Neuron (in vitro differentiated cells): ENCODE measurements around the gene HMGB4.

Source experiments
- H2AFZ ChIP-seq: one replicate; pipeline ENCODE4 v1.6.1; 2013; ENCODE audit warnings: low read depth, mild to moderate bottlenecking, inconsistent platforms, low read length, moderate library complexity
- H3K27me3 ChIP-seq: one replicate; pipeline ENCODE4 v1.6.1; 2013; ENCODE audit warnings: low read length; ENCODE audit not compliant: insufficient read depth
- H3K36me3 ChIP-seq: one replicate; pipeline ENCODE4 v1.6.1; 2013; ENCODE audit warnings: low read length; ENCODE audit not compliant: insufficient read depth
- H3K4me1 ChIP-seq: one replicate; pipeline ENCODE4 v1.6.1; 2013; ENCODE audit warnings: low read length; ENCODE audit not compliant: insufficient read depth
- H3K4me3 ChIP-seq: 2 replicates; pipeline ENCODE4 v1.5.1; 2013; ENCODE audit warnings: mild to moderate bottlenecking, low read length, moderate library complexity
- H3K9me3 ChIP-seq: one replicate; pipeline ENCODE4 v1.6.1; 2013; ENCODE audit warnings: low read length

Gene HMGB4

DNA sequence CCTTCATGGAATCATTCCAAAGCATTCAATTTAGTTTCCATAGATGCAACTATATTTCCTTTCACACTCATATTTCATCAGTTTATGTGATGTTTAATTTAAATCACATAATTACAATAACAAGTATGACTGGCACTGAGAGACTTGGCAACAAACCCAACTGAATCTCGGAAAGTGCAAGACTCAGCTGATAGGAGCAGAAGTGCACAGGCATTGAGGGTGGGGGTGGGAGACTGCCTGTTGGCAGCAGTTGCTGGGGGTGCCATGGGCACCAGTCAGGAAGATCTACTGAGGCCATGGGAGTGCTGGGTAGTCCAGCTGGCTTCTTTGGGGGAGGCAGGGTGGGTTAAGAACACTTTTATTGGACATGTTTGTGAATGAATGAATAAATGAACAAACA lies 10.4 kb upstream of the HMGB4 start:
- H3K27me3 ChIP-seq = no peaks in the 10 kb centered on the region
- H3K36me3 ChIP-seq = no peaks in the 10 kb centered on the region
- H3K4me1 ChIP-seq = no peaks in the 10 kb centered on the region
- no peak overlapping the region for H2AFZ ChIP-seq
- H3K9me3 ChIP-seq = no peaks in the 10 kb centered on the region
- no peak overlapping the region for H3K4me3 ChIP-seq

GRCh38 chr1:33854091-33854490 lies 9.8 kb upstream of the HMGB4 start:
- Histone ChIP-seq H3K4me1 (no peaks in the 10 kb centered on the region), H3K36me3 (no peaks in the 10 kb centered on the region), H3K4me3 (no peak overlapping the region), H3K27me3 (no peaks in the 10 kb centered on the region), H3K9me3 (no peaks in the 10 kb centered on the region), H2AFZ (no peak overlapping the region)

DNA sequence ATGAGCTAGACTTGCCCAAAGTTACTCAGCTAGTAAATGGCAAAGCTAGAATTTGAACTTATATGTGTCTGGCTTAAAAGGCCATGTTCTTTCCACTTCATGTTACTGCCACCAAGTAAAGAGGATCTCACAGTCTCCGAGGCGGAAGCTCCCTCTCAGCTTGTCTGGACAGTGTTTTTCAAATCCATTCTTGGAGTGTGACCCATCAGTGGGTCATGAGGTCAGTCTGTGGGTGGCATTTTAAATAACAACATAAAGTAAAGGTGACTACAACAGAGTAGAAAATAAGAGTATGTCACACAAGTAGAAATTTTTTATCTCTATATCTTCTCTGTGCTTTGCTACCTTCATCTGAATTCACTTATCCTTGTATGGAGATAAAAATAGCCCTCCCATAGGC lies 3.2 kb upstream of the HMGB4 start:
- no peak overlapping the region for H3K4me3 ChIP-seq
- no peaks in the 10 kb centered on the region for H3K27me3 ChIP-seq
- no peaks in the 10 kb centered on the region for H3K36me3 ChIP-seq
- no peaks in the 10 kb centered on the region for H3K4me1 ChIP-seq
- no peak overlapping the region for H2AFZ ChIP-seq
- no peaks in the 10 kb centered on the region for H3K9me3 ChIP-seq

DNA sequence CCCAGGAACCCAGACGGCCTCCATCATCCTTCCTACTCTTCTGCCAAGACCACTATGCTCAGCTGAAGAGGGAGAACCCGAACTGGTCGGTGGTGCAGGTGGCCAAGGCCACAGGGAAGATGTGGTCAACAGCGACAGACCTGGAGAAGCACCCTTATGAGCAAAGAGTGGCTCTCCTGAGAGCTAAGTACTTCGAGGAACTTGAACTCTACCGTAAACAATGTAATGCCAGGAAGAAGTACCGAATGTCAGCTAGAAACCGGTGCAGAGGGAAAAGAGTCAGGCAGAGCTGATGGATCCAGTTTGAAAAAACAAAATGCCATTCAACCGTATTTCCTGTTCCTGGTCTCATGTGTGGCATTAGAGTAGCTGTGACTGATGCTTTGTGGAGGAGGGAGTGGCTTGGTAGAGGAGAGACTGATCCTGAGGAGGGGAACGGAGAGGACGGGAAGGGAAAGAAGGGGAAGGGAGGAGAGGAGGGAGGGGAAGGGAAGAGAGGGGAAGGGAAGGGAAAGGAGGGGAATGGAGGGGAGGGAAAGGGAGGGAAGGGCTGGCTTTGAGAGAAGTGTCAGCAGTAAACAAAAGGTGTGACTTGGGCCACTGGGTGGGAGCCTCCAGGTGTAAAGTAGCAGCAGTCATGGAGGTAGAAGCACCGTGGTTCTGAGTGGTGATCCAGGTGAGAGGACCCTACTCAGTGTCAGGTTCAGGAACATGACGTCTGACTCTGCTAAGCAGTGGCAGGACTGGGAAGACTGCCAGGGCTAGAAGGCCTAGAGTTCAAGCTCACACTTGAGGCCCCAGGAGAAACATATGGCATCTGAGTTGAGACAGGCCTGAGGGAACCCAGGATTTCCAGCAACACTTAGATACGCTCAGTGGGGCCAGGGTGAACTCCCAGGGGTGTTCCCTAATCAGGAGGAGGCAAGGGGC lies 846 bp downstream of the HMGB4 start:
- Histone ChIP-seq H3K36me3 (no peaks in the 10 kb centered on the region), H3K9me3 (no peaks in the 10 kb centered on the region), H3K4me1 (no peaks in the 10 kb centered on the region), H3K27me3 (no peaks in the 10 kb centered on the region), H2AFZ (no peak overlapping the region), H3K4me3 (no peak overlapping the region)

- no peaks in the 10 kb centered on the region for H3K9me3 ChIP-seq
- H3K36me3 ChIP-seq = no peaks in the 10 kb centered on the region
- no peak overlapping the region for H3K4me3 ChIP-seq
Measured at GRCh38 chr1:33866281-33866680, 2.4 kb downstream of the HMGB4 start.

DNA sequence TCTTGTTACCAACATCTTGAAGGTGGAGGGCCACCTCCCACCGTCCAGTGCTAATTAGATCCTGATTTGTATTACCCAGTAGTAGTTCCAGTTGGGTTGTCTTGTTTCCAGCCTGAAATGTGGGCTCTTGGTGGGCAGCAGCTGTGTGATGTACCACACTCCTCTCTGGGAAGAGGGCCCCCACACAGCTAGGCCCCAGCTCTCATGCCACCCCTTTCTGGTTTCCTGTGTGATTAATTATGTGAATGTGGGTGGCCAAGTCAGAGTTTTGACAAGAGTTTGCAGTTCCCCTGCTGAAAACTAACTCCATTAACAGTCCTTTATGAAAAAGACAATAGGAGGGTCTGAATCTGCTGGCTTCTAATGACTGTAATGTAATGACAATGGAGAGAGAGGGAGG lies 3.8 kb downstream of the HMGB4 start:
- no peaks in the 10 kb centered on the region for H3K9me3 ChIP-seq
- H3K27me3 ChIP-seq = no peaks in the 10 kb centered on the region
- no peaks in the 10 kb centered on the region for H3K4me1 ChIP-seq
- H3K36me3 ChIP-seq = no peaks in the 10 kb centered on the region
- H2AFZ ChIP-seq = no peak overlapping the region
- H3K4me3 ChIP-seq = no peak overlapping the region

More at GRCh38 chr1:33866281-33866680, 2.4 kb downstream of the HMGB4 start:
- Histone ChIP-seq H3K4me1 (no peaks in the 10 kb centered on the region), H3K27me3 (no peaks in the 10 kb centered on the region), H2AFZ (no peak overlapping the region)

DNA sequence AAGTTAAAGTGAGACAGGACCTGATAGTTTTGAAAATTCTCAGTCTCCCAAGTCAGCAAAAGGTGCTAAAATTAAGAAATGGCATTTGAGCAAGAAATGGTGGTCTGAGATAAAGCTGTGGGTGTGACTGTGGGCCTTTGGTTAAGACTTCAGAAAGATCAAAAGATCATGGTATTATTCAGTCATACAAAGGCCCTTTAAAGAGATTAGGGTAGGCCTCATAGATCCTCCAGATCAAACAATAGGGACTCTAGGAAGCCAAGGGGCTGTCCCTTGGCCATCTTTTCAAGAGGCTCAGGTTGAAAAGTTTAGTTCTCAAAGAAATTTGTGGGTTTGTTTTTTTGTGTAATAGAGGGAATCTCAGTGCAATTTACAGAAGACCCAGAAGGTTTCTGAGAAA lies 8.4 kb downstream of the HMGB4 start:
- H3K27me3 ChIP-seq = no peaks in the 10 kb centered on the region
- H3K9me3 ChIP-seq = no peaks in the 10 kb centered on the region

GRCh38 chr1:33872683-33873082 lies 8.8 kb downstream of the HMGB4 start:
- H3K4me1 ChIP-seq = no peaks in the 10 kb centered on the region
- H3K27me3 ChIP-seq = no peaks in the 10 kb centered on the region
- H3K4me3 ChIP-seq = no peak overlapping the region
- H3K36me3 ChIP-seq = no peaks in the 10 kb centered on the region
- no peaks in the 10 kb centered on the region for H3K9me3 ChIP-seq
- no peak overlapping the region for H2AFZ ChIP-seq

More for the DNA sequence above, 8.4 kb downstream of the HMGB4 start:
- no peak overlapping the region for H3K4me3 ChIP-seq
- no peak overlapping the region for H2AFZ ChIP-seq
- no peaks in the 10 kb centered on the region for H3K4me1 ChIP-seq
- no peaks in the 10 kb centered on the region for H3K36me3 ChIP-seq

DNA sequence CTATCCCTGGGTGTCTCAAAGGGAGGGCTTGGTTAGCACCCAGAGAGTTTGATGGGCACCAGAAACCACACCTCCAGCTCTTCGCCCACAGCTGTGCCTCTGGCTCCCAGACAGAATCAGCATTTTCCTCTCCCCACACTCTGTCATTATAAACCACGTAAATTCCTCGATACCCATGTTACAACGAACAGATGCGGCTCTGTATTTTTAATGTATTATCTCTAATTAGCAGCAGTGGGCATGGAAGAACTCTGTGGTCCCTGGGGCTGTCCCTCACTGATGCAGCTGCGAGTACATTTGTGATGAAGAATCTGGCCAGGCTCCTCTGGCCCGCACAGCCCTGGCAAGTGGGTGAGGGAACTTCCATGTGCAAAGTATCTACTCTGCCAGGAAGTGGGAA lies 10.8 kb downstream of the HMGB4 start:
- Histone ChIP-seq H3K36me3 (no peaks in the 10 kb centered on the region), H2AFZ (no peak overlapping the region), H3K4me3 (no peak overlapping the region), H3K27me3 (no peaks in the 10 kb centered on the region), H3K4me1 (no peaks in the 10 kb centered on the region), H3K9me3 (no peaks in the 10 kb centered on the region)

DNA sequence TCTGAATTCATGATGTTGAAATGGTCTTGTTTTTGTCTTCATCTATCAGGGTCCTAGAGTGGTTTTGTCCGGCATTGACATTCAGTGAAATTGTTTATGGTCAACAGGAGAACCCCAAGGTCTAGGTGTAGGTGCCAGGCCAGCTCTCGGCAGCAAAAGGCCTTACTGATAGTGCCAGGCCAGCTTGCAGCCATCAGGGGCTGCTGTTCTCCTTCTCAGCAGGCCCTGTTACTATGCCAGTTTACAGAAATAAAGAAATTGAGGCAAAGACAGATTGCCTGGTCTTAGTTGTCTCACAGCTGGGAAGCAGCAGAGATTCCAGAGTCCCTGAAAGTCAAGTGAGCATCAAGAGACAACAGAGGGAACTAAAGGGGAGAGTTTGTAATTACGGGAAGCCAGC lies 12.0 kb downstream of the HMGB4 start:
- H3K27me3 ChIP-seq = no peaks in the 10 kb centered on the region
- H3K4me3 ChIP-seq = no peak overlapping the region
- no peak overlapping the region for H2AFZ ChIP-seq
- H3K4me1 ChIP-seq = no peaks in the 10 kb centered on the region
- H3K36me3 ChIP-seq = no peaks in the 10 kb centered on the region
- no peaks in the 10 kb centered on the region for H3K9me3 ChIP-seq

- H2AFZ ChIP-seq = no peak overlapping the region
- H3K36me3 ChIP-seq = no peaks in the 10 kb centered on the region
- no peak overlapping the region for H3K4me3 ChIP-seq
- H3K4me1 ChIP-seq = no peaks in the 10 kb centered on the region
- H3K27me3 ChIP-seq = no peaks in the 10 kb centered on the region
- no peaks in the 10 kb centered on the region for H3K9me3 ChIP-seq
Measured at GRCh38 chr1:33876970-33877650, 13.2 kb downstream of the HMGB4 start.

DNA sequence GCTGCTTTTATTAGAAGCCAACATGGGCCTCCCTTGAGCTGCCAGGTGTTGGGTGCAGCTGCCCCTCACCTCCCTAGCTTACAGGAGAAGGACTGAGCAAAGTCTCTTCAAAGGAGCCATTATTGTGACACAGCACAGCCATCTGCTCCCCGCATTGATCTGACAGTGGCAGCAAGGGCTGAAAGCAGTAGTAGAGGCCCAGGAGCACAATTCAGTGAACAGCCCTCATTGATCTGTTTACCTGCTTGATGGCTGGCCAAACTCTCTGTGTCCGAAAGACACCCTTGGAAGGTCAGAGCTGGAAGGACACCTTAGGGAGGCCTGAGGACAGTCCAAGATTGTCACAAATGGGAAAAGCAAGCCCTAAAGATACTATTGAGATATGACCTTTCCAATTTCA lies 14.5 kb downstream of the HMGB4 start:
- Histone ChIP-seq H3K36me3 (no peaks in the 10 kb centered on the region), H3K4me3 (no peak overlapping the region), H3K27me3 (no peaks in the 10 kb centered on the region), H2AFZ (no peak overlapping the region), H3K9me3 (no peaks in the 10 kb centered on the region), H3K4me1 (no peaks in the 10 kb centered on the region)

DNA sequence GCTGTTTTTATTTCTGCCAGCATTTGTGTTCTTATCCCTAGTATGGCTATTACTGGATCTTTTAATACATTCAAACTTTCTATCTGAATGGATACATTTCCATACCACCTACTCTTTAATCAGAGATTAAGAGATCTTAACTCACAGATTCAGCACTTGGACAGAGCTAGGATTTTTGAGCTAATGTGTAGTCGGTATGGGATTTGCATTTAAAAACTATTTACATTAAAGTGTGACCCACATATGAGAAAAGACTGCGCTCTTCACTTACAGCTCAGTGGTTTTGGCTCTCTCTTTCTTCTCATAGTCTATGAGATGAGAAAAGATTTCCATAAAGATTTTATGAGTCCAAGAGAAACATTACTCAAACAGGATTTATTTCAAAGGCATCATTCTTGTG lies 16.4 kb downstream of the HMGB4 start:
- no peaks in the 10 kb centered on the region for H3K9me3 ChIP-seq
- no peaks in the 10 kb centered on the region for H3K36me3 ChIP-seq
- H3K4me3 ChIP-seq = no peak overlapping the region

More for the DNA sequence above, 16.4 kb downstream of the HMGB4 start:
- no peaks in the 10 kb centered on the region for H3K27me3 ChIP-seq
- H3K4me1 ChIP-seq = no peaks in the 10 kb centered on the region
- H2AFZ ChIP-seq = no peak overlapping the region
